Neutrophil (primary cell): ENCODE results near the gene PTGR2.

Experiments used
- H3K27ac ChIP-seq: fragments of 200-600 bp; sonication (generic); 2 replicates; pipeline ENCODE4 v1.5.1; 2016; ENCODE audit warnings: mild to moderate bottlenecking, moderate library complexity
- H3K27me3 ChIP-seq: fragments of 200-600 bp; sonication (generic); 2 replicates; pipeline ENCODE4 v1.6.0; 2016; ENCODE audit warnings: mild to moderate bottlenecking
- H3K36me3 ChIP-seq: fragments of 200-600 bp; sonication (generic); 2 replicates; pipeline ENCODE4 v1.5.1; 2017
- H3K4me1 ChIP-seq, 2 experiments: fragments of 200-600 bp in 1 of 2; sonication (generic) in 1 of 2; 1 replicate in 1 of 2; 2 replicates in 1 of 2; pipeline versions ENCODE4 v1.5.1 to v1.6.1; 2013 to 2016; ENCODE audit warnings: low read depth in 1 of 2, low read length in 1 of 2, mild to moderate bottlenecking in 1 of 2, moderate library complexity in 1 of 2; ENCODE audit not compliant: control insufficient read depth in 1 of 2, insufficient read depth in 1 of 2
- H3K4me3 ChIP-seq, 2 experiments: fragments of 200-600 bp in 1 of 2; sonication (generic) in 1 of 2; 1 replicate in 1 of 2; 2 replicates in 1 of 2; pipeline ENCODE4 v1.5.1; 2013 to 2016; ENCODE audit warnings: low read depth in 1 of 2, low read length in 1 of 2, mild to moderate bottlenecking in 1 of 2, moderate library complexity in 1 of 2
- H3K9me3 ChIP-seq: fragments of 200-600 bp; sonication (generic); 2 replicates; pipeline ENCODE4 v1.5.1; 2016
- TF ChIP-seq, protein P1 (sequence below): fragments of 200-600 bp; sonication (generic); IDR thresholded peaks from 2 replicates; pipeline ENCODE4 v1.5.1; 2016; ENCODE audit warnings: antibody characterized with exemption

PTGR2 gene

DNA sequence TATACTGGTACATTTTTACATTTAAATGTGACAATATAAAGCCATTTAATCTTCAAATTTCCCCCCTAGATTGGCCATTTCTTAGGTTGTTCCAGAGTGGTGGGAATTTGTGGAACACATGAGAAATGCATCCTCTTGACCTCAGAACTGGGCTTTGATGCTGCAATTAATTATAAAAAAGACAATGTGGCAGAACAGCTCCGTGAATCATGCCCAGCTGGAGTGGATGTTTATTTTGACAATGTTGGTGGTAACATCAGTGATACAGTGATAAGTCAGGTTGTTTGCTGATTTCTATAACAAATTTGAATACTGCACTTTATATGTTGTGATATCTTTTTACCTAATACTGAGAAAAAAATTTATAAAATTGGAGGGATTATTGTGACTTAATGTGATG is 27.4 kb downstream of the PTGR2 start:
- Histone ChIP-seq H3K4me1 (no peaks in the 10 kb centered on the region), H3K36me3 (no peaks in the 10 kb centered on the region), H3K27ac (no peak overlapping the region), H3K9me3 (no peaks in the 10 kb centered on the region), H3K27me3 (no peaks in the 10 kb centered on the region), H3K4me3 (no peak overlapping the region)
- TF ChIP-seq, protein P1, sequence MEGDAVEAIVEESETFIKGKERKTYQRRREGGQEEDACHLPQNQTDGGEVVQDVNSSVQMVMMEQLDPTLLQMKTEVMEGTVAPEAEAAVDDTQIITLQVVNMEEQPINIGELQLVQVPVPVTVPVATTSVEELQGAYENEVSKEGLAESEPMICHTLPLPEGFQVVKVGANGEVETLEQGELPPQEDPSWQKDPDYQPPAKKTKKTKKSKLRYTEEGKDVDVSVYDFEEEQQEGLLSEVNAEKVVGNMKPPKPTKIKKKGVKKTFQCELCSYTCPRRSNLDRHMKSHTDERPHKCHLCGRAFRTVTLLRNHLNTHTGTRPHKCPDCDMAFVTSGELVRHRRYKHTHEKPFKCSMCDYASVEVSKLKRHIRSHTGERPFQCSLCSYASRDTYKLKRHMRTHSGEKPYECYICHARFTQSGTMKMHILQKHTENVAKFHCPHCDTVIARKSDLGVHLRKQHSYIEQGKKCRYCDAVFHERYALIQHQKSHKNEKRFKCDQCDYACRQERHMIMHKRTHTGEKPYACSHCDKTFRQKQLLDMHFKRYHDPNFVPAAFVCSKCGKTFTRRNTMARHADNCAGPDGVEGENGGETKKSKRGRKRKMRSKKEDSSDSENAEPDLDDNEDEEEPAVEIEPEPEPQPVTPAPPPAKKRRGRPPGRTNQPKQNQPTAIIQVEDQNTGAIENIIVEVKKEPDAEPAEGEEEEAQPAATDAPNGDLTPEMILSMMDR = no peak

DNA sequence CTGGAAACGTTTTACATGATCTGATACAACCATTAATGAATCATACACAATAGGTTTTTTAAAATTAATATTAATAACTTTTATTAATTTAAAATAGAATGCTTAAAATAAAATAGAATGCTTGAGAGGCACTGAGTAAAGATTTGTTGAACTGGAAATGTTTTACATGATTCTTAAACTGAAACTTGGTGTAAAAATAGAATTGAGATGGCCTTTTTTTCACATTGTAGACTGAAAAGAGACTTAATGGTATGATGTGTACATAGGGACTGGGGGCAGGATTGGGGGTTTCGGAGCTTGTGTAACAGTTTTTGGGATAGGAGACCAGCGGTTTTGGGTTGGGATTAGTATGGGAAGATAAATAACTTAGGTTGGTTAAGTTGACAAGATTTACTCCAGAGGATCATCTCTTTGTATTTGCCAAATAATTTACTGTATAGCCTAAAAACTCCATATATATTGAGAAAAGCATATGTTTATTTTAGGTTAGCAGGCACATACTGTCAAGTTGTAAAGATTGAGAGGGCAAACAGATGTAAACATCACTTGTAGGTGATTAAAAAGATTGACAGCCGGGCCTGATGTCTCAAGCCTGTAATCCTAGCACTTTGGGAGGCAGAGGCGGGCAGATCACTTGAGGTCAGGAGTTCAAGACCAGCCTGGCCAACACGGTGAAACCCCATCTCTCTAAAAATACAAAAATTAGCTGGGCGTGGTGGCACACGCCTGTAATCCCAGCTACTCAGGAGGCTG is 33.0 kb downstream of the PTGR2 start:
- TF ChIP-seq, protein P1 = no peak
- H3K4me3 ChIP-seq = no peak overlapping the region
- H3K36me3 ChIP-seq = no peaks in the 10 kb centered on the region
- no peak overlapping the region for H3K27ac ChIP-seq
- peaks cover 25 to 32% of the 10 kb centered on the region in 2 experiments for H3K4me1 ChIP-seq
- no peaks in the 10 kb centered on the region for H3K27me3 ChIP-seq
- H3K9me3 ChIP-seq = no peaks in the 10 kb centered on the region

DNA sequence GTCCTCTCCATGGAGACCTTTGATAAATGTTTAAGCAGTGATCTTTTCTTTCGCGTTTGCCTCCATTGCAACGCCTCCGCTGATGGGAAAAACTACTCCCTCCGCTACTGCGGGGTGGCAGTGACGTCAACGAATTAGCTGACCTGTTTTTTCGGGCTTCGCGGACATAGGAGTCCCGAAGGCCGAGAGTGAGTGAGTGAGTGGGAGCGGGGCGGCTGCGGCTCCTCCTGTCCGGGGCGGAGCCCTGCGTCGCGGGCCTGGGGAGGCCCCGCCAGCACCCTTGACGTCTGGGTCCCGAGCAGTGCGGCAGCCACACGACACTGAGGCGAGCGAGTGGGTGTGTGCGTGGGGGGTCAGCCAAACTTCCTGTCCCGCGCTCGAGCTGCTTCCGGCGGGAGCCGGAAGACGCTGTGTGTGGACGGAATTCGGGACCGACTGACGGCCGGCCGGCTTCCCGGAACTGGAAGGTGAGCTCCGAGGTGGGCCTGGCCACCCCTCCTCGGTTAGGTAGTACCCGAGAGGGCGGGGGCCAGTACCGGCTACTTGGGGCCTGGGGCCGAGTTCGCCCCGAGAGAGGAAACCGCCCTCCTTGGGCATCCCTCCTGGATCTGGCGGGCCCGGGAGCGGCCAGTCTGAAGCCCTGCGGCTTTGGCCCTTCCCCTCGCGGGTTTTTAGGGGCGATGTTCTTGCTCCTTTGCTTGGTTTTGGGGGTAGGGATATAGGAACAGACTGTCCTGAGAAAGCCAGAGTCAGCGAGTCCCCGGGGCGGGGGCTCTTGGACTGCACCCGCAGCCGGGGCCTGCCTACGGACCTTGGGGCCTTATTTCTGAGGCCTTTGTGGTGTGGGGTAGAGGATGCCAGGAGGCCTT is 35.1 kb downstream of the PTGR2 start, which contains the start of gene ZNF410:
Gene ZNF410 (plus strand): TSS at position 411 of the 869 bp plus-strand sequence. CDS start 5,317 bp downstream, outside the sequence.
- no peaks in the 10 kb centered on the region for H3K36me3 ChIP-seq
- H3K27me3 ChIP-seq = no peaks in the 10 kb centered on the region
- H3K9me3 ChIP-seq = no peaks in the 10 kb centered on the region
- peaks cover 25 to 32% of the 10 kb centered on the region in 2 experiments for H3K4me1 ChIP-seq
- H3K4me3 ChIP-seq = peak within 1 kb of the TSS; percentile 84 to 91
- TF ChIP-seq, protein P1 = no peak
- H3K27ac ChIP-seq = peak within 1 kb of the TSS; percentile 94

DNA sequence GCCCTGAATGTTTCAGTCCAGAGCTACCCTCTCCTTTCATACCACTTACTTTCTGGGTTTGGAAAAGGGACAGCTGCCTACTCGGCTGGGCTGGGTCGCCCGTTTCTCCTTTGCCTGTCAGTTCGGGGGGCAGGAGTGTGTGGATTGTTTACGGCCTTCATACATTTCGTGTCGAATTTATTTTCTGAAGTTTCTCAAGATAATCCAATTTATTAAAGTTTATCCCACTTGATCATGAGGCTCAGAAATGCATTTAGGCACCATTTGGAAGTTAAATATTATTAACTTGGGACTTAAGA is 35.6 kb downstream of the PTGR2 start:
- peak overlapping the region; percentile 94 for H3K27ac ChIP-seq
- TF ChIP-seq, protein P1 = no peak
- H3K36me3 ChIP-seq = no peaks in the 10 kb centered on the region
- H3K4me1 ChIP-seq = peaks cover 25 to 32% of the 10 kb centered on the region in 2 experiments
- no peaks in the 10 kb centered on the region for H3K9me3 ChIP-seq
- no peaks in the 10 kb centered on the region for H3K27me3 ChIP-seq
- H3K4me3 ChIP-seq = peak overlapping the region; percentile 84 to 91

DNA sequence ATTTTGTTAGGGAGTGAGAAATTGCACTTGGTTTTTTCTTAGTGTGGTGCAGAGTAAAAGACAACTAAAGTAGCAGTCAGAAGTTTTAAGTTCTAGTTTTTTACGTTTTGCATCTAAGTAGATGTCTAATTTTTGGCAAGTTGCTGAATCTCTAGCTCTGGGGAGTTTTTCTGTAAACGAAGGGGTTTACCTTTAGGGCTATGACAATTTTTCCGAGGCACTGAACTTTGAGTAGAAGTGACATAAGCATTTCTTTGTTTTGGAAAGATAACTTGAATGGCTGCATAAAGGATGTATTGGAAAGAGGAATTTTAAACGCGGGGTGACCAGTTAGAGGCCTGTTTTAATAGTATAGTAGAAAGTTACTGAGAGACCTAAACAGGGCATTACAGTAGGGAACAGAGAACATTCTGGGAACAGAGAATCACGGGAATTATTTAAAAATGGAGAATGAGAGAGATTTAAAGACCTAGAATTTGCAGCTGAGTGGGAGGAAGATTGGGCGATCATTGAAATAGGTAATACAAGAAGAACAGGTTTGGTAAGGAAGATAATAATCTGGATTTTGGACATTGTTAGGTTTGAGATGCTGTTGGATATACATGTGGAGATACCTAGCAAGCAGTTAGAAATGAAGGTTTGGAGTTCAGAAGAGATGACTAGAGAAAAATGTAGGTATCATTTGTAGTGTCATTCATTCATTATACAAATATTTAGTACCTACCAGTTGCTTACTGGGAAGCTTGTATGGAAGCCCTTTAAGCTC is 36.2 kb downstream of the PTGR2 start:
- Histone ChIP-seq H3K4me3 (peak overlapping the region; percentile 84 to 91), H3K9me3 (no peaks in the 10 kb centered on the region), H3K36me3 (peaks cover 5% of the 10 kb centered on the region), H3K27ac (peak overlapping the region; percentile 94), H3K4me1 (peaks cover 25 to 32% of the 10 kb centered on the region in 2 experiments), H3K27me3 (no peaks in the 10 kb centered on the region)
- TF ChIP-seq, protein P1 = no peak
